ENCODE results near the gene BMERB1.

DNA sequence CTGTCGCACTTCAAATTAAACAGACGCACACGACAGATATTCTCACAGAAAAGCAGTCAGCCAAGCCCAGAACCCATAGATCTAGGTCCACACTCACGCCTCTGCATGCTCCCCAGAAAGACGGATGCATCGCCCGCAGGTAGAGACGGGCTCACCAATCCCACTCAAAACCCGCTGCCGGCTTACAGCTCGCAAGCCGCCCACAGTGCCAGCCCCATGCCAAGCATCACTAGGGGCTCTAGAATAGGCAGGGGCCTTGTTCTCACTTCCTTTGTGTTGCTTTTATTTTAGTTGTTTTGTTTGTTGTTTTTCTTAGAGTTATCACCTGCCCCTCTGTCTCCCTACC is 336 bp upstream of the BMERB1 start:
- no peak for TF ChIP-seq GATA2 (IDR thresholded peaks at IDR 0.05; ENCODE audit: low read depth, low read length)
- no peak for TF ChIP-seq GATA3 (IDR thresholded peaks at IDR 0.05; ENCODE audit: low read depth, low read length)

Data from SH-SY5Y (cell line).